A549 (cell line): ENCODE data around the gene ELMO2. TPM values are rescaled to one million over a fixed set of nuclear protein-coding genes. Genes with fewer than 3 reads are reported as not detected.

Experiments used
- ATAC-seq, 2 experiments: fragments of 200-7000 bp in 1 of 2; fragments of >200 bp in 1 of 2; cut with Nextera tagmentation in 1 of 2; cut with Tn5 transposase in 1 of 2; 3 replicates each; pipeline versions ENCODE4 v1.8.0 to v1.9.1; 2018 to 2020; ENCODE audit warnings: mild to moderate bottlenecking in 1 of 2, moderate library complexity in 1 of 2
- CTCF ChIA-PET: fragments of 300-600 bp; sonication (Branson Sonifier 250); formaldehyde crosslinking; extraction: SDS; loops from one replicate; lab custom pipeline; 2021; ENCODE audit warnings: antibody characterized with exemption, inconsistent platforms; lab: Yijun Ruan, JAX
- POLR2A ChIA-PET: fragments of 350-600 bp; formaldehyde crosslinking; extraction: SDS; loops from one replicate; lab custom pipeline; 2021; ENCODE audit warnings: antibody characterized with exemption, inconsistent platforms; lab: Yijun Ruan, JAX
- DNase-seq, 2 experiments: peaks; one replicate each; pipeline versions ENCODE4 v3.0.0 to v3.0.0-alpha.2; 2011 to 2016; ENCODE audit warnings: low read depth in 1 of 2, low spot score in 1 of 2
- FAIRE-seq: peaks from 2 replicates; lab custom pipeline; 2011; peaks lifted over from hg19 to GRCh38; lab: Jason Lieb, UNC
- H3K27ac ChIP-seq, 2 experiments: fragments of >200 bp; sonication (Bioruptor Twin); formaldehyde crosslinking; 3 replicates each; pipeline ENCODE4 v1.5.1; 2016 to 2017
- H3K4me1 ChIP-seq: fragments of >200 bp; sonication (Bioruptor Twin); formaldehyde crosslinking; 3 replicates; pipeline ENCODE4 v1.6.1; 2016
- H3K4me2 ChIP-seq: fragments of >200 bp; sonication (Bioruptor Twin); formaldehyde crosslinking; 3 replicates; pipeline ENCODE4 v1.6.1; 2016
- H3K4me3 ChIP-seq: fragments of >200 bp; sonication (Bioruptor Twin); formaldehyde crosslinking; 3 replicates; pipeline ENCODE4 v1.5.1; 2016
- H3K9me3 ChIP-seq: fragments of >200 bp; sonication (Bioruptor Twin); formaldehyde crosslinking; 3 replicates; pipeline ENCODE4 v1.6.1; 2016
- BHLHE40 ChIP-seq: IDR thresholded peaks from 2 replicates; pipeline ENCODE4 v1.6.1; 2012; ENCODE audit warnings: low read depth, low read length, inconsistent platforms
- EP300 ChIP-seq, 2 experiments: fragments of >200 bp; sonication (Bioruptor Twin); formaldehyde crosslinking; IDR thresholded peaks; 2 replicates in 1 of 2; 3 replicates in 1 of 2; pipeline ENCODE4 v1.6.1; 2016 to 2017
- JUN ChIP-seq, 2 experiments: fragments of >200 bp; sonication (Bioruptor Twin); formaldehyde crosslinking; IDR thresholded peaks; 2 replicates in 1 of 2; 3 replicates in 1 of 2; pipeline ENCODE4 v1.6.1; 2016 to 2017
- JUNB ChIP-seq: fragments of >200 bp; sonication (Bioruptor Twin); formaldehyde crosslinking; IDR thresholded peaks from 2 replicates; pipeline ENCODE4 v1.6.1; 2016
- MAZ ChIP-seq: fragments of 150-350 bp; IDR thresholded peaks from 2 replicates; pipeline ENCODE4 v1.6.1; 2014; ENCODE audit warnings: antibody characterized with exemption, low read depth, low read length, borderline replicate concordance
- MYC ChIP-seq: IDR thresholded peaks from 2 replicates; pipeline ENCODE4 v1.6.1; 2012; ENCODE audit warnings: mild to moderate bottlenecking, inconsistent platforms, low read length, improper control_type of control experiment, borderline replicate concordance
- NR3C1 ChIP-seq: fragments of >200 bp; sonication (Bioruptor Twin); formaldehyde crosslinking; IDR thresholded peaks from 3 replicates; pipeline ENCODE4 v1.6.1; 2017
- RCOR1 ChIP-seq: fragments of 150-350 bp; IDR thresholded peaks from 2 replicates; pipeline ENCODE4 v1.6.1; 2014; ENCODE audit warnings: antibody characterized with exemption, low read length, low read depth
- RFX5 ChIP-seq: fragments of 450-650 bp; IDR thresholded peaks from 2 replicates; pipeline ENCODE4 v1.7.1; 2014; ENCODE audit warnings: antibody characterized with exemption, mild to moderate bottlenecking, moderate library complexity
- RNF2 ChIP-seq: fragments of 200-600 bp; sonication (generic); IDR thresholded peaks from 2 replicates; pipeline ENCODE4 v1.6.1; 2016; ENCODE audit warnings: low read depth, mild to moderate bottlenecking, antibody characterized with exemption, moderate library complexity, borderline replicate concordance
- SREBF2 ChIP-seq: fragments of 450-650 bp; IDR thresholded peaks from 2 replicates; pipeline ENCODE4 v1.6.1; 2014; ENCODE audit warnings: mild to moderate bottlenecking, moderate library complexity
- TFCP2L1 ChIP-seq: fragments of 250-450 bp; sonication (Bioruptor Pico); IDR thresholded peaks from 2 replicates; pipeline ENCODE4 v1.5.0; 2021; ENCODE audit warnings: mild to moderate bottlenecking
- TP53 ChIP-seq: fragments of 250-450 bp; sonication (Bioruptor Pico); IDR thresholded peaks from 2 replicates; pipeline ENCODE4 v1.5.0; 2021; ENCODE audit warnings: mild to moderate bottlenecking, moderate library complexity
- ZC3H11A ChIP-seq: fragments of 450-650 bp; IDR thresholded peaks from 2 replicates; pipeline ENCODE4 v1.6.1; 2014; ENCODE audit warnings: antibody characterized with exemption, mild to moderate bottlenecking
- ZFP36 ChIP-seq: fragments of 450-650 bp; IDR thresholded peaks from 2 replicates; pipeline ENCODE4 v1.6.1; 2014; ENCODE audit warnings: borderline replicate concordance; ENCODE audit not compliant: partially characterized antibody
- ZSCAN20 ChIP-seq: fragments of 250-450 bp; sonication (Bioruptor Pico); IDR thresholded peaks from 2 replicates; pipeline ENCODE4 v1.8.0; 2022; ENCODE audit warnings: mild to moderate bottlenecking, moderate library complexity
- WGBS: methylation state at CpG from one replicate; pipeline ENCODE4 v1.1.6; 2017; ENCODE audit errors: missing lambda C conversion rate; 5-methylcytosine and 5-hydroxymethylcytosine counted together
- polyA plus RNA-seq, 4 experiments: library from polyadenylated mRNA; depleted of rRNA in 3 of 4; stranded (reverse); fragments of >200 nt; fragmentation: RNase III in 1 of 4; extraction: RNeasy Plus Mini Kit Qiagen cat#74134 plus additional on column Dnase treatment in 1 of 4; gene quantifications; 2 replicates in 3 of 4; 3 replicates in 1 of 4; pipeline ENCODE4 v1.2.3, GENCODE V29; 2011 to 2017
- TF ChIP-seq, protein P1 (sequence below): fragments of 250-450 bp; sonication (Bioruptor Pico); IDR thresholded peaks from 2 replicates; pipeline ENCODE4 v1.5.0; 2021; ENCODE audit warnings: mild to moderate bottlenecking, moderate library complexity, borderline replicate concordance
- TF ChIP-seq, protein P2 (sequence below): IDR thresholded peaks from 2 replicates; pipeline ENCODE4 v1.6.1; 2012; ENCODE audit warnings: low read depth, borderline replicate concordance
- TF ChIP-seq, protein P3 (sequence below): fragments of >200 bp; sonication (Bioruptor Twin); formaldehyde crosslinking; IDR thresholded peaks from 2 replicates; pipeline ENCODE4 v1.6.1; 2016
- TF ChIP-seq, protein P4 (sequence below): fragments of >200 bp; sonication (Bioruptor Twin); formaldehyde crosslinking; IDR thresholded peaks from 3 replicates; pipeline ENCODE4 v1.6.1; 2016

The ELMO2 gene
- polyA plus RNA-seq, 2 of the 4 experiments (the other 2 are of a cell fraction) = 23.4 to 25.1 TPM

DNA sequence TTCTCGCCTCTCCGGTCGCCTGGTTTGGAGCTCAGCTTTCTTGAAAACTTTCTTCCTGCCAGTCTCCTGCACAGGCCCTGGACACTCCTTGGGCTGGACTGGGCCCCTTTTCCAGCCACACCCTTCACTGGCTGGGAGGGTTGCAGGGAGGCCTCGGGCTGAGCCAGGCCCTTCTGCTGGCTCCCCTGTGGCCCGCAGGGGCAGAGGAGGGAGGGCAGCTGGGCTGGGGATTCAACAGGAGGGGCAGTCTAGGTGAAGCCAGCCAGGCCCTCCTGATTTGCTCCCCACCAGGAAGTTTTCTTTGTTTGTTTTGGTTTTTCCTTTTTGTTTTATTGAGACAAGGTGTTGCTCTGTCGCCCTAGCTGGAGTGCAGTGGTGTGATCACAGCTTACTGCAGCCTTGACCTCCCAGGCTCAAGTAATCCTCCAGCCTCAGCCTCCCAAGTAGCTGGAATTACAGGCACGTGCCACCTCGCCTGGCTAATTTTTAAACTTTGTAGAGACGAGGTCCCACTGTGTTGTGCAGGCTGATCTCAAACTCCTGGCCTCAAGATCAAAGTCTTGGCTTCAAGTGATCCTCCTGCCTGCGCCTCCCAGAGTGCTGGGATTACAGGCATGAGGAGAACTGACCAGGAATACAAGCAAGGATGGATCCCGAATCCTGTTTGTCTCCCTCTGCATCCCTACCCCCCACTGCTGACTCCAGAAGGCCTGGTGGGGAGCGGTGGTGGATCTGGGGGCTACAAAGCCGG lies 74.6 kb downstream of the ELMO2 start:
- TF ChIP-seq RNF2 = no peak
- no peak for TF ChIP-seq TFCP2L1 (CRISPR knock-in tag)
- TF ChIP-seq ZSCAN20 (CRISPR knock-in tag) = no peak
- TF ChIP-seq RCOR1 = no peak
- TF ChIP-seq ZC3H11A = no peak
- TF ChIP-seq, protein P1, sequence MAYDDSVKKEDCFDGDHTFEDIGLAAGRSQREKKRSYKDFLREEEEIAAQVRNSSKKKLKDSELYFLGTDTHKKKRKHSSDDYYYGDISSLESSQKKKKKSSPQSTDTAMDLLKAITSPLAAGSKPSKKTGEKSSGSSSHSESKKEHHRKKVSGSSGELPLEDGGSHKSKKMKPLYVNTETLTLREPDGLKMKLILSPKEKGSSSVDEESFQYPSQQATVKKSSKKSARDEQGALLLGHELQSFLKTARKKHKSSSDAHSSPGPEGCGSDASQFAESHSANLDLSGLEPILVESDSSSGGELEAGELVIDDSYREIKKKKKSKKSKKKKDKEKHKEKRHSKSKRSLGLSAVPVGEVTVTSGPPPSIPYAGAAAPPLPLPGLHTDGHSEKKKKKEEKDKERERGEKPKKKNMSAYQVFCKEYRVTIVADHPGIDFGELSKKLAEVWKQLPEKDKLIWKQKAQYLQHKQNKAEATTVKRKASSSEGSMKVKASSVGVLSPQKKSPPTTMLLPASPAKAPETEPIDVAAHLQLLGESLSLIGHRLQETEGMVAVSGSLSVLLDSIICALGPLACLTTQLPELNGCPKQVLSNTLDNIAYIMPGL = no peak
- no peak for TF ChIP-seq MAZ
- TF ChIP-seq EP300 (IDR thresholded peaks at IDR 0.05) = no peak
- TF ChIP-seq ZFP36 = no peak
- TF ChIP-seq, protein P2, sequence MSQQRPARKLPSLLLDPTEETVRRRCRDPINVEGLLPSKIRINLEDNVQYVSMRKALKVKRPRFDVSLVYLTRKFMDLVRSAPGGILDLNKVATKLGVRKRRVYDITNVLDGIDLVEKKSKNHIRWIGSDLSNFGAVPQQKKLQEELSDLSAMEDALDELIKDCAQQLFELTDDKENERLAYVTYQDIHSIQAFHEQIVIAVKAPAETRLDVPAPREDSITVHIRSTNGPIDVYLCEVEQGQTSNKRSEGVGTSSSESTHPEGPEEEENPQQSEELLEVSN = no peak
- no peak for TF ChIP-seq SREBF2
- TF ChIP-seq BHLHE40 = no peak
- TF ChIP-seq NR3C1 = no peak
- no peak for TF ChIP-seq JUNB
- TF ChIP-seq MYC = no peak
- TF ChIP-seq JUN (IDR thresholded peaks at IDR 0.05) = no peak
- no peak for TF ChIP-seq RFX5
- no peak for DNase-seq
- Histone ChIP-seq H3K4me1 (no peaks in the 10 kb centered on the region), H3K9me3 (no peaks in the 10 kb centered on the region), H3K4me3 (no peak overlapping the region), H3K4me2 (no peak overlapping the region), H3K27ac (no peak overlapping the region)
- POLR2A ChIA-PET = no interaction called here
- no peak for FAIRE-seq
- CTCF ChIA-PET = interaction anchor here (0.9 to 3.0 kb wide), 4 partner anchors 15 to 203 kb away, joined by 3 to 10 read pairs (median 5); no protein-coding TSS in a partner anchor
- ATAC-seq = peak in 1 of 2 experiments; percentile 51; a peak in 4 of 6 replicates
- 66% methylated on average over 13 of the region's 13 CpGs for WGBS

DNA sequence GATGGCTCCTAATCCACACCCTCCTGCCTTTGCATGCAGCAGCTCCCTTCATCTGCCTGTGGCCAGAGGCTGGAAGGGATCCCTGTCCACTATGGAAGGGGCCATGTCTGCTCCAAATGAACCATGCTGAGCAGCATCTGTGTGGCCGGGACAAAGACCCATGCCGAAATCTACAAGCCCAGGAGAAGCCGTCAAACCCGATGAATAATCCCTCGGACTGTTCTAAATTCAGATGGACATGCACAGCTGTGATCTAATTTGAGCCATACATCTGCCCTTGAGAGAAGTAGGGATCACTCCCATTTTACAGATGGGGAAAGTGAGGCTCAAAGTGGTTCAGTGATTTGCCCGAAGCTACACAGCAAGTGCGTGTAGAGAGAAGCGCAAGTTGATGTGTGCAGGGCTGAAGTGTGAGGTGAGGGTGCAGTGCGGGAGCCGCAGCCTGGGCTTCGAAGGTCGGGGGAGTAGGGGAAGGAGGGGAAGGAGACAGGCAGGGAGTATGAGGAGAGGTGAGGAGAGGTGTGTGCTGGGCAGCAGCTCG lies 75.5 kb downstream of the ELMO2 start:
- Histone ChIP-seq H3K27ac (no peak overlapping the region), H3K4me3 (no peak overlapping the region), H3K9me3 (no peaks in the 10 kb centered on the region), H3K4me1 (no peaks in the 10 kb centered on the region), H3K4me2 (no peak overlapping the region)
- FAIRE-seq (no peak), ATAC-seq (no peak), DNase-seq (no peak)
- ChIA-PET CTCF (interaction anchor here (0.9 to 3.0 kb wide), 7 partner anchors 14 to 317 kb away, joined by 3 to 10 read pairs (median 5); no protein-coding TSS in a partner anchor), POLR2A (no interaction called here)
- TF ChIP-seq JUN (IDR thresholded peaks at IDR 0.05) = no peak
- TF ChIP-seq RNF2 = no peak
- TF ChIP-seq, protein P3, sequence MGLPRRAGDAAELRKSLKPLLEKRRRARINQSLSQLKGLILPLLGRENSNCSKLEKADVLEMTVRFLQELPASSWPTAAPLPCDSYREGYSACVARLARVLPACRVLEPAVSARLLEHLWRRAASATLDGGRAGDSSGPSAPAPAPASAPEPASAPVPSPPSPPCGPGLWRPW = no peak
- TF ChIP-seq, protein P4, sequence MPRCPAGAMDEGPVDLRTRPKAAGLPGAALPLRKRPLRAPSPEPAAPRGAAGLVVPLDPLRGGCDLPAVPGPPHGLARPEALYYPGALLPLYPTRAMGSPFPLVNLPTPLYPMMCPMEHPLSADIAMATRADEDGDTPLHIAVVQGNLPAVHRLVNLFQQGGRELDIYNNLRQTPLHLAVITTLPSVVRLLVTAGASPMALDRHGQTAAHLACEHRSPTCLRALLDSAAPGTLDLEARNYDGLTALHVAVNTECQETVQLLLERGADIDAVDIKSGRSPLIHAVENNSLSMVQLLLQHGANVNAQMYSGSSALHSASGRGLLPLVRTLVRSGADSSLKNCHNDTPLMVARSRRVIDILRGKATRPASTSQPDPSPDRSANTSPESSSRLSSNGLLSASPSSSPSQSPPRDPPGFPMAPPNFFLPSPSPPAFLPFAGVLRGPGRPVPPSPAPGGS = no peak
- TF ChIP-seq ZSCAN20 (CRISPR knock-in tag) = no peak
- TF ChIP-seq TP53 (CRISPR knock-in tag) = no peak
- WGBS = 84% methylated on average over 13 of the region's 13 CpGs
